Stimulated activated CD4-positive, alpha-beta T cell treated with anti-CD3 and anti-CD28 coated beads, Interleukin-4, amount 100 ng/mL, for 24 hours (primary cell): ENCODE measurements around the gene TUBGCP3.

Experiments used
- DNase-seq: peaks from one replicate; pipeline ENCODE4 v3.0.0-alpha.2; 2020

The TUBGCP3 gene

DNA sequence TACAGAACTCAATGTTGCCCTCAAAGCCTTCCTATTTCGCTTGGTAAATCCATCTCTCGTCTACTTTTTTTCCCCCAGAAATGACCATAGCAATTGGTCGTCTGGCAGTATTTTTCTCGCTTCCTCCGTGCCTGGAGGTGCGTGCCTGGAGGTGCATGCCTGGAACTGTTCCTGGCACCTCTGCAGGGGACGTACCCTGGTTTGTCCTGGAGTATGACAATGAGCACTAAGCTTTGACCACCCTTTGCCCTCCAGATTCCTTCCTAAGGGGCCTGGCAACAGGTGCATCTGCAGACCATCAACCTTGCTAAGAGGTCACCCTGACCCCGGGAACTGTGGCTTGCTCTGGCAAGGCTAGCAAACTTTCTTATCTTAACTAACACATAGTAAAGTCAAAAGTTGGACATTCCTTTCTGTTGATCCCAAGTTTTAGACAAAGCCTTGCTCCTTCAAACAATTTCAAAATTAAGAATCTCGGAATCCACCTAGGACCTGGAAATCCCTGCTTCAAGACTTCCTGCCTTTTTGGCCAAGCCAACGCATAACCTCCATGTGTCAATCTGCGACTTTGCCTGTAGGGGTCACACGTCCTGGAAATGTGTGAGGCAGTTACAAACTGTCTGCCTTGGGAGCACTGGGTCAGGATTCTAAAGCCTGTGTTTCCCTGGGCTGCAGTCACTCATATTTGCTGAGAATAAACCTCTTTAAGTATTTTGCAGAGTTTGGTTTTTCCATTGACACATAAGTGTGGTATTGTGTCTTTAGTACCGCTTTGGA is 28.8 kb upstream of the TUBGCP3 start:
- DNase-seq: no peak

DNA sequence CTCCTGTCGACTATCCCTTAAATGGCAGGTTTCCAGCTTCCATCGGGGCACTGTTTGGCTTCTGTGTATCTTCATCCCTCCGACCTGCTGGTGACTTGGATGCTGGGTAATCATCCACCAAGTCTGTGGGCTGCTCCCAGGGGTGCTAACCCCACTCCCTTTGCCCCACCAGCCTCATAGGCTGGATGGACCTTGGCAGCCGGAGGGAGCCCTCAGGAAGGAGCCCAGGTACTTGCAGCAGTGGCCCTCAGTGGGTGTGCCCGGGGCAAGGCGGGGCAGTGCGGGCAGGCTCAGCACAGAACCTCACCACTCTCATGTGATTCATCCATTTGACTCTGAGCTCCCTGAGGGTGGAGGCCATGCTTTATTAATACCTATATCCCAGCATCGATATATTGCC is 27.4 kb upstream of the TUBGCP3 start:
- DNase-seq: no peak

DNA sequence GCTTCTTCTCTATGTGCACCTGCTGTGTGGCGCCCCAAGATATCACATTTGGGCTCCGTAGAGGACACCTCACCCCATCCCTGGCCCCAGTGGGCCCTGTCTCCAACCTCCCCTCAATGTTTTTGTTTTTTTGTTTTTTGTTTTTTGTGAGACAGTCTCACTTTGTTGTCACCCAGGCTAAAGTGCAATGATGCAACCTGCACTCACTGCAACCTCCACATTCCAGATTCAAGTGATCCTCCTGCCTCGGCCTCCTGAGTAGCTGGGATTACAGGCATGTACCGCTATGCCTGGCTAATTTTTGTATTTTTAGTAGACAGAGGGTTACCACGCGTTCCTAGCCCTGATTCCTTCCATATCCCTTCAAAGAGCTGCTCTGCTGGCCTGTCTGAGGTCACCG is 26.9 kb upstream of the TUBGCP3 start:
- no peak for DNase-seq

DNA sequence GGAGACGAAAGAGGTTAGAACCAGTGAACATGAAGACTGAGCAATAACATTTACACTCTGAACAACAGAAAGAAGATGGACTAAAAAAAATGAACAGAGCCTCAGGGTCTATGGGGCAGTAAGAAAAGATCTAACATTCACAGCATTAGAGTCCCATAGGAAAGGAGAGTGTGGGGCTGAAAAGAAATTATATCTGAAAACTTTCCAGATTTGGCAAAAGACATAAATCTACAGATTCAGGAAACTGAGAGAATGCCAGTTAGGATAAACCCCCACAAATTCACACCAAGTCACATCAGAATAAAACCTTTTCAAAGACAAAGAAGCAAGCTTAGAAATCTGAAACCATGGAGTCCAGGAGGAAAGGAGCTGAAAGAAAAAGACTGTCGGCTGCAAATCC is 20.3 kb upstream of the TUBGCP3 start:
- DNase-seq: no peak

DNA sequence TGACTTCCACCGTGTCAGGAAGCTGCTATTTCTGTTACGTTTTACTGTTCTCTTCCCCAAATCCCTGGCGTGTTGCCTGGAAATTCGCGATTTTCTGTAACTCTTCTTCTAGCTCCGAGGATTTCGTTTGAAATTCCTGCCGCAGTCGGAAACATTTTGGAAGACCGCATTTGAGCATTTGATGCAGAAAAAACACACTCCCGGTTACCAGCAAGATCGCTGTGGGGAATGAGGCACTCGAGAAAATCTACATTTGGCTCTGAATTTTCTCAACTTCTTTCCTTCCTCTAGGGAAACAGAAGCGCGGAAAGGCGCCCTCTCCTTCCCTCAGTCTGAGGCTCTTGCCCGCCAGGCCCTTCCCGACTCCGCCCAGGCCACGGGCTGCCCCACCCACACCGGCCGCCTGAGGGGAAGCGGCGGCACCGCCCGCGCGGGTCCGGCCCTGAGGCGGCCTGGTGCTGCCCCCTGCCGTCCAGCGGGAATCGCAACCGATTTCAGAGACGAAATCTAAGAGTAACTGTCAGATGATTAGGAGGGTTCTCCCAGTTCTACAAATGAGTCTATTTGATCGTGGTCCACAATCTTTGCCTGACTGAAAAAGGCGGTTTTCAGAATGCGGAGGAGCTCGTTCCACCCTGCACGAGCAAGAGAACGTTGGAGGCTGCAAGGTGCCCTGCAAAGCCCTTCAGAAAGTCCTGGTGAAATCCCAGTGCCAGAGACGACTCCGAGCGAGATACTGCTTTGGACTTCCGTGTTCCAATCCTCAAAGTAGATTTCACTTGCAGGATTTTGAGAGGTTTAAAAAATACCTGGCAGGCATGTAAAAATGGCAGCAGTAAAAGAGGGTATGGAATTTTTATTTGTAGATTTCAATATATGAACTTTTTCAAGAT is 18.4 kb upstream of the TUBGCP3 start:
- peak; percentile 89 for DNase-seq

DNA sequence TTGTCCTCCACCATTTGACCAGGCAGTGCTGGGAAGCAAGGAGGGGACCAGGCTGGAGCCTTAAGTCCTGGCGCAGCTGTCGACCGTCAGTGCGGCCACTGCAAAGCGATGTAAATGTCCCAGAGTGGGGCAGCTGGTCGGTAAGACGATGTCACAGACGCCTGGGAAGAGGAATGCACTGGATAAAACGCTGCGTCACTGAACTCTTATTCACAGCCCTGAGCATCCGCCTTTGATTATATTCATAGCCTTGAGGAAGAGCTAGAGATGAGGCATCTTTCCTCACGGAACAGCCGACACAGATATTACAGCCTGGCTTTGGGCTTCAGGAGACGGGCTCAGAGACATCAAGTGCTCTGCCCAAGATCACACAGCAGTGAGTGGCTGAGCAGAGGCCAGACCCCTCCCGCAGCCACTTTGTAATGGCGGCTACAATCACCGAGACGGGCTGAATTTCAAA is 17.6 kb upstream of the TUBGCP3 start:
- DNase-seq: no peak

DNA sequence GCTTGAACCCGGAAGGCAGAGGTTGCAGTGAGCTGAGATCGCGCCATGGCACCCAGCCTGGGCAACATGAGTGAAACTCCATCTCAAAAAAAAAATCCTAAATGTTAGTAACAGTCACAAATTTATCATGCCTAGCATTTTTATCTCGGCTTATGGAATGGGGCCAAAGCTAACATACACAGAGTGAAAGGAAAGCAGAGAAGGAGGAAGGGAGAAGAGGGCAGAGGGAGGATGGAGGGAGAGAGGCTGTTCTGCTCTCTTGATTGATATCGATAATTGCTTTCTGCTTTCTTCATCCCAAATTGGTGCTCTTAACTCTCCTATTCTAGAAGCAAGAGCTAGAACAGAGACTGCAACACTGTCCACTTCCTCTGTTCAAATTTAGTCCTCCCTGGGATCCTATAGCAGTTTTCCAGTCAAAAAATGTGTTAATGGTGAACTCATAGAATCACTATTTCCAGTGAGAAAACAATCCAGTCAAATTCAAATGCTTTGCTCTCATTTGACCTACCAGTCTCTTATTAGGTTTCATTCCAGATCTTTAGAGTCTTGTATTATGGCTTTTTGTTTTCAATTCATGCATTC is 15.8 kb upstream of the TUBGCP3 start:
- no peak for DNase-seq

DNA sequence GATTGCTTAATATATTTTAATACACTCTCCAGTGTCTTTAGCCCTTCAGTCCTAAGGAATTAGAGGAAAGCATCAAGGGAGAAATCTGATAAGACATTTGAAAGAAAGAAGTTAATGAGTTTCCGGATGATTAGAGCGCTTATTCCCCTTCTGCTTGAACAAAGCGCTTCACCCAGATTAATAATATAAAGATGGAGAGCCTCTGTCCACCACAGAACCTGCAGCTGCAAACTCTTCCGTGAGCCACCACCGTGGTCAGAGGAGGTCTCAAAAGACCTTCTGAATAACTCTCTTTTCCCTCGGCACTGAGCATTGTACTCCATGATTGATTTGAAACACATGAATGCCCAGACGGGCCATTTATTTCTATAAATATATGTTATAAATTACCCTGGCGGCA is 14.2 kb upstream of the TUBGCP3 start:
- no peak for DNase-seq

DNA sequence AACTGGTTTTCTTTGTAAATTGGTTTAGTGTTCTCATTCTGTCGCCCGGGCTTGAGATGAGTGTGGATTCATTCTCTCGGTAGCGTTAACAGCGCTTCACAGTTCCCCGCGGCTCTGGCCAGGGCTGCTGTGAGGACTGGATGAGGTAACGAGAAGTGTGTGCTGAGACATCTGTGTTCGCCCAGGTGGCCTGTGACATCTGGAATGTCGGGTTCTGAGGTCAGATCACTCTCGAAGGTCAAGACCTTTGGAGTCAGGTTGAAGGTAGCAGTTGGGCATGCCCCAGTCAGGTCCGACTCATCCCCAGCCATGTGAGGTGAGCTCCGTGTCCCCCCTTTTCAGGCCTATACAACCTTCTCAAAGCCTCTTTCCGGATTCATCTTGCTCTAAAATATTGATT is 13.4 kb upstream of the TUBGCP3 start:
- DNase-seq: no peak

DNA sequence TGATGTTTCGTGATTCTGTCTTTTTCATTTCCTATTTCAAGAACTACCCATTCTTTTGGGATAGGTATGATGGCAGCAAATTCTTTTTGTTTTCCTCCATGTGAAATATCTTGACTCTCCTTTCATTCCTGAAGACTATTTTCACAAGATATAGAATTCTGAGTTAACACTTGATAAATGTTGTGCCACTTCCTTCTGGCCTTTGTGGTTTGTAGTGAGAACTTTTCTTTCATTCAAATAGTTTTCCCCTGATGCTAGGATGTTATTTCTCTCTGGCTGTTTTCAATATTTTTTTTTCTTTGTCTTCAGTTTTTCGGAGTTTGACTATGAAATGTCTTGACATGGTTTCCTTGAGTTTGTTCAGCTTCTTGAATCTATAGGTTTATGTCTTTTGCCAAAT is 8.3 kb upstream of the TUBGCP3 start:
- no peak for DNase-seq

DNA sequence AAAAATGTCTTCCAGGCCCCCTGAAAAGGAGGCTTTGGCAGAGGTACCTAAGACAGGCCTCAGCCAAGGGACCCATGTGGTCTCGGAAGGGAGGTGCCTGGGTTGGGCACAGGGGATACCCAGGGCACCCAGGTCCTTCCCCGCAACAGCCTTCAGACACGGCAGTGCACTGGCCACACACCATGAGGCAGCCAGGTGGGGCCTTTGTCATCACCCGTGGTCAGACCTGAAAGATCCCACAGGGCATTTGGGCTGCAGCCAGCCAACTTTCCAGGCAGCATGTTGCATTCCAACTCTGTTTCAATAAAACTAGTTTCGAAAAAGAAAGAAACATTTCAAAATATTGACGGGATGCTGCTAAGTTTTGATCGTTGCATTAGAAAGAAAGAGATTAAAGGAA is 4.7 kb upstream of the TUBGCP3 start:
- DNase-seq: no peak

DNA sequence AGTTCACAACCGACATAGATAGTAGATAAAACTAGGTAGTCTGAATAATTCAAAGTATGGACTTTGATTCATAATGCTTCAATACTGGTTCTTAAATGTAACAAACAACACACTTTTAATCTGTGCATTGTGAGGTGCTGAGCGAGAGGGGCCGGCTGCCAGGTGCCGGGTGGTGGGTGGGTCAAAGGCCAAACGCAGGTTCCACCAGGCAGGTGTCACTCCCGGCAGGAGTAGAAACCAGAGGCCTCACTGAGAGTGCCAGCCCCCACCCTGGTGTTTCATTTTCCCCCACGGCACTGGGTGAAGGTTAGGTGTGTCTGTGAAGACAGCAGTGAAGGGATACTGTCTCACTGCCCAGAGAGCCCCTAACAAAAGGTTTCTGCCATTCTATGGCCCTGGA is 4.2 kb upstream of the TUBGCP3 start:
- no peak for DNase-seq

DNA sequence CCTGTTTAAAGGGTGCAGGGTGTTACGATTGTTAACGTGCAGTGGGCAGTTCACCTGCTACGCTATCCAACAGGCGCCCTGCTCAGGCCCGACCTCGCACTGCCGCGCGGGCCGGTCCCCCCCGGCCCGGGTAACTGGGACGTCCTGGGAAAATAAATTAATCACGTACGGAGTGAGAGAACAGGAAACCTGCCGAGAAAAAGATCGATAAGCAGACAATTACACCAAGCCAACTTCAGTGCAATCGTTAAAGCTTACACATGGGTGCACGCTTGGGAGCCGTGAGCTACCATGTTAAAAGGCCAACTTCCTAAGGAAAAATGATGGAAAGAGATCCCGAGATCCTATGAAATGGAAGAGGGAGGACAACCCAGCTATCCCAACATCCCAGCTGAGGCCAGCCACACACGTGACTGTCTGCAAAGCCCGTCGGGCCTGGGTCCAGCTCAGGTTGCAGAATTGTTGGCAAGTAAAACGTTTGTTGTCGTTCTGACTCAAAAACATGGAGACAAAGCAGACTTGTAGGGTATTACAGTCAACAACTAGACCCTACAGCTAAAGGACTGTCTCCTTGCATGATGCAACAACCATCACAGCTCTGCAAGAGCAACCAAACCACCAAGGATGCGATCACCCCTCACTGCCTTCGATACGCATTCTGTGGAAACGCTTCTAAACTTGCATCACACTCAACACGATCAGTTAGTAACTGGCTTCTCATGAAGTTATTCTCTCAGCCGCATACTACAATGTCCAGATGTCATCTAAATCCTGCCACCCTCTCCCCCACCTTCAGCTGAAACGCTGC is 741 bp upstream of the TUBGCP3 start:
- no peak for DNase-seq

DNA sequence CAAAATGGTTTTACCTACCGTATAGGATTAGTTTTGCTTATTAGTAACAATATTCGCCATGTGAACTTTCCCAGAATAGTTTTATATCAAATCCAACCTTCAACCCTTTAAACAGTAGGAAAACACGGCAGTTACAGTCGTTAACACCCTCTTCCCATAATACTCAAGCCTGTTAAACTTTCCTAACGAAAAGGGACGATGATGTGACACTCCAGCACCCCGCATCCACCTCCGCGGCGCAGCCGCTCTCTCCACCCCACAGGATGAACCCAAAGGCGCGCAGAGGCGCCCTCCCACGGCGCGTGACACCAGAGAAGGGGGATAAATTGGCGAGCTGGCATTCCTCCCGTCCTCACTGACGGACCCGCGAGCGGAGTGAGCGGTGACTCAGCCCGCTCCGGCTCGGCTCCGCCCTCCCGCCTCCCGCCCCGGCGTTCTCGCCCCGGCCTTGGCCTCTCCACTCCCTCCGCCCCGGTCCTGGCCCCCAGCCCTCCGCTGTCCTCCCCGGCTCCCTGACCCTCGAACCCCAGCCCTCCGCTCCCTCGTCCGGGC is 665 bp downstream of the TUBGCP3 start:
- peak; percentile 77 for DNase-seq

DNA sequence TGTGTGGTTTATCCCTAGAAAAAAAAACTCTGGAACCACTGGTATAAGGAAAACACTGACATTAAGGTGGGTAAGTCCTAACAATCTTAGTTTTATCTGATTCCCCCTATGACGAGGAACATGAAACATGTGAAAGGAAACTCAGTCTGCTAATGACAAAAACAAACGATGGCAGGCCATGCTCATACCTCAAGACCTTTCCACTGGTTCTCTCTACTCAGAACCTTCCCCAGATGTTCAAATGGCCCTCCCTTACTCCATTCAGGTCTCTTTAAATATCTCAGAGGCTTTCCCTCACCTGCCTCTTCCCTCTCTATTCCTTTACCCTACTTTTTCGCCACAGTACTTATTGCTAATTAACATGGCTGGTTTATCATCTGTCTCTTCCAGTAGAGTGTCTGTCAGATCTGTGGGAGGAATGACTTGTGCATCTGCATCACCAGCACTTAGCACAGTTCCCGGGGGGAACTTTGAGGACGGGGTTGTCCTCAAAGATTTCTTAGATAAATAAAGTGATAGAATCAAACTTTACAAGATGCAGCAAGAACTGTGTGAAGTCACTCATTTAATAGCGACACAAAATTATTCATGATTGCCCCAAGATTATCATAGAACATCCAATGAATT is 1.5 kb downstream of the TUBGCP3 start:
- no peak for DNase-seq

DNA sequence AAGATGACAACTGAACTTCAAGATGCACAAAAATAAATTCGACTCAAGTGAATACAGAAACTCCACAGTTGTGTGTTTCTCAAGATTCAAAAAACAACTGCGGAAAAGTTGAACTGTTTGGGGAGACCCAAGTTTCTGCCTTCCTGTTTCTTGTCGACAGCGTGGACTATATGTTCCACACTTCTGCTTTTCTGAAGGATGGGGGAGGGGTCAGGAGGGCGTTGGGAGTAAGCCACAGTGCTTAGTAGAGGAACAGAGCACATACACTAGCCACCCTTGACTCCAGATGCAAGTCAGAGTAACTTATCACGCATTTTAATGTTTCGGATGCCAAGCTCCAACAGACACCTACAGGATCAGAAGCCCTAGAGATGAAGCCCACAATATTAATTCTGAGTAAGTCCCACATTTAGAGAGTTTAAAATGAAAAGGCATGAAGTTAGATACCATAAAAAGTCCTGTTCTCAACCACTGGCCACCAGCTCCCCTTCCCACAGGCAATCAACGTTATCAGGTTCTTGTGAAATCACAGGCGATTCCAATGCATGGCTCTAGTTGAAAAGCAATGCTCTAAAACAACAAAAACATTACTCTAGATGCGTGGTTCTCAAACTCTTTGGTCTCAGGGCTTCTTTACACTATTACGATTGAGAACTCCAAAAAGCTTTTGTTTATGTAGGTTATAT is 4.2 kb downstream of the TUBGCP3 start:
- no peak for DNase-seq

DNA sequence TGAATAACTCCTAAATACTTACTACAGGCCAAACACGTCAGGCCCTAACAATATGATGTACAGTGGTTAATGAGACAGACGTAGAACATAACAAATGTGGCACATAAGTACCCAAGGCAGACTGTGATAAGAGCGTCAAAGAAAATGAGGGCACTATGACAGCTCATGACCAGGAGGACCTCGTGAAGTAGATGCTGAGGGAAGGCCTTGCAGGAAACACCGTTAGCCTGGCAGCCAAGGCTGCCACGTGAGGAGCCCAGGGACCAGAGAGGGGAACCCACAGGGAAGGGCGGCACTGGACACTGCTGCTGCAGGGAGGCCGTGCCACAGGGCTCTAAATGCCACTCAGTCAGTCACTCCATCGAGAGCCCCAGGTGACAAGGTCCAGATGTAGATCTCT is 5.7 kb downstream of the TUBGCP3 start:
- DNase-seq: no peak

DNA sequence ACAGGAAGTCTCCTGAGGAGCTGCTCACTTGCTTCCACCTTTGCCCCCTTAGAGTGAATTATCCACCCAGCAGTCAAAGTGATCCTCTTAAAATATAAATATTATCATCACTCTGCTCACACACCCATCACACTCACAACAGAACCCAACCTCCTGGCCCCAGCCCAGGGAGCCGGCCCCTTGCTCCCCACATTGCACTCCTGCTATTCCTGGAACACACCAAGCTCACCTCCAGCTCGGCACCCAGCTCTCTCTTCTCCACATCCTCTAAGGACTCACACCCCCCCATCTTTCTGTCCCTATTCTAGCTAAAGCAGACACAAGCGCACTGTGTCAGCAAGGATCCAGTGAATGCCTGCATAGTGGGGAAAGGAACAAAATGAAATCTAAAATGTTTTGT is 7.0 kb downstream of the TUBGCP3 start:
- no peak for DNase-seq

DNA sequence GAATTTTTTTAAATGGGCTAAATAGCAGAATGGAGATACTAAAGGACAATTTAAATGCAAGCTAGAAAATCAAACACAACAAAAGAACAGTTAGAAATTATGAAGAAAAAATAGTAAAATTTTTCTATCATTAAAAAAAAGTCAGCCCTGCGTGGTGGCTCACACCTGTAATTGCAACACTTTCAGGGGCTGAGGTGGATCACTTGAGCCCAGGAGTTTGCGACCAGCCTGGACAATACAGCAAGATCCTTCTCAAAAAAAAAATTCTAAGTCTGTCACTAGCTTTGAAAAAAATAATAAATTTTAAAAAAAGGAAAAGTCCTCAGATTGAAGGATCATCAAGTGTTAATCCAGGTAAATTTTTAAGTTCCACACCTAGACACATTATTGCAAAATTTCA is 7.7 kb downstream of the TUBGCP3 start:
- no peak for DNase-seq

DNA sequence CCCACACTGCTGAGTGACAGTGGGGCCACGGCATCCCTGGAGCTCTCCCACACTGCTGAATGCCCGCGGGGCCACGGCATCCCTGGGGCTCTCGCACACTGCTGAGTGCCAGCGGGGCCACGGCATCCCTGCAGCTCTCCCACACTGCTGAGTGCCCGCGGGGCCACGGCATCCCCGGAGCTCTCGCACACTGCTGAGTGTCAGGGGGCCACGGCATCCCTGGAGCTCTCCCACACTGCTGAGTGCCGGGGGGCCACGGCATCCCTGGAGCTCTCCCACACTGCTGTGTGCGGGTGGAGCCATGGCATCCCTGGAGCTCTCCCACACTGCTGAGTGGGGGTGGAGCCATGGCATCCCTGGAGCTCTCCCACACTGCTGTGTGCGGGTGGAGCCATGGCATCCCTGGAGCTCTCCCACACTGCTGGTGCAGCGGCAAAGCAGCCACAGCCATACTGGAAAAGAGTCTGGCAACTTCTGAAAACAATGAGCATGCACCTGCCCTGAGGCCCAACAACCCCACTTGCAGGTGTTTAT is 8.6 kb downstream of the TUBGCP3 start:
- DNase-seq: no peak

DNA sequence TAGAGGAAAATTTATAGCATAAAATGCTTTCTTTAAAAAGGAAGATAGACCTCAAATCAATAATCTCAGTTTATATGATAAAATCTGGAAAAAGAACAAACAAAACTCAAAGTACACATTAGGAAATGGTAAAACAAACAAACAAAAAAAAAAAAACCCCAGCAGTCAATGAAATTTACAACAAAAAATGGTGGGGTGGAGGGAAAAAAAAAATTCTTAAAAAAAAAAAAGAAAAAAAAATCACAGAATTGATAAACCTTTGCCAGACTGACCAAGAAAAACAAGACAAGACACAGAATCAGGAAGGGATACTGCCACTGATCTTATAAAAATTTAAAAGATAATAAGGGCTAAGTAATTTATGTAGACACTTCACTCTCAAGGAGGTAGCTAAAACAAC is 11.2 kb downstream of the TUBGCP3 start:
- no peak for DNase-seq
